Colonic mucosa (tissue), 4 donors: Measurements from ENCODE around the gene SMIM27. TPM values are rescaled to one million over a fixed set of nuclear protein-coding genes. Genes with fewer than 3 reads are reported as not detected.
"Not testable (repeated sequence)": the region's sequence is repeated elsewhere in the genome, so short reads cannot be mapped to it uniquely, and the experiment has no call there.

ENCODE experiments used
- DNase-seq: peaks from one replicate; pipeline ENCODE4 v3.0.0-alpha.2; 2020
- H3K27ac ChIP-seq: fragments of 200-600 bp; one replicate; pipeline ENCODE4 v1.8.0; 2021
- H3K27me3 ChIP-seq: fragments of 200-600 bp; one replicate; pipeline ENCODE4 v1.8.0; 2021
- H3K36me3 ChIP-seq: fragments of 200-600 bp; one replicate; pipeline ENCODE4 v1.8.0; 2021
- H3K4me1 ChIP-seq: fragments of 200-600 bp; one replicate; pipeline ENCODE4 v1.8.0; 2021; ENCODE audit warnings: mild to moderate bottlenecking
- H3K4me3 ChIP-seq: fragments of 200-600 bp; one replicate; pipeline ENCODE4 v1.8.0; 2021
- H3K9ac ChIP-seq, 2 donors: one replicate each; pipeline ENCODE4 v1.7.0; 2013; ENCODE audit warnings: control low read depth in 2 of 2, low read depth in 2 of 2, low read length in 2 of 2
- H3K9me3 ChIP-seq: fragments of 200-600 bp; one replicate; pipeline ENCODE4 v1.8.0; 2021
- intact Hi-C: fragments of 100-400 bp; cut with DNase I; formaldehyde crosslinking; loops from one replicate; pipeline ENCODE4 v1.14.1; 2022
- total RNA-seq, 2 donors: library from RNA; stranded (reverse); fragmentation: NEBNext Ultra II Directional in 1 of 2; extraction: Animal tissue kit (Norgen Biotek cat#: 25700) in 1 of 2; gene quantifications; one replicate each; pipeline ENCODE4 v1.2.1, GENCODE V29; 2021
- TF ChIP-seq, protein P1 (sequence below): fragments of 200-600 bp; IDR thresholded peaks from one replicate; pipeline ENCODE4 v1.8.0; 2022; ENCODE audit warnings: antibody characterized with exemption, mild to moderate bottlenecking
- donor health status: healthy.
- donor health status: DM: no; HTN: no; CAD: no.
- donor health status: DM: no; HTN: no; CAD: no.

SMIM27 gene
- total RNA-seq, 2 donors from 2014 or later, result 7.4 to 10.9 TPM

DNA sequence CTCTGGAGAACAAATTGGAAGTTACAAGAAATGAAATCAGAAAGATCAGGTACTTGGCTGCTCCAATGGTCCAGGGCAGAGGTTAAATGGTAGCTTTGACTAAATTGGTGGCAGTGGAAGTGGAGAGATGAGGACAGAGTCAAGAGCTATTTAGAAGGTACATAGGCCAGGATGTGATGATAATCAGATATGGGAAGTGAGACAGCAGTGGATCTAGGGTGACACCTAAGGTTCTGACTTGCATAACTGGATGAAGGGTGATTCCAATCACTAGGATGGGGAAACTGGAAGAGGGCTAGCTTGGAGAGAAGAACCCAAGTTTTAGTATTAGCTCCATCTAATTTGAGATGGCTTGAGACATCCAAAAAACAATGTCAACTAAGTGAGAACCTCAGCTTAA lies 44.8 kb downstream of the SMIM27 start:
- H3K27me3 ChIP-seq, result no peaks in the 10 kb centered on the region
- H3K4me1 ChIP-seq, result no peaks in the 10 kb centered on the region
- no peaks in the 10 kb centered on the region for H3K9me3 ChIP-seq
- intact Hi-C loops, result no loop called here
- no peak overlapping the region for H3K4me3 ChIP-seq
- no peak overlapping the region for H3K9ac ChIP-seq
- no peak overlapping the region for H3K27ac ChIP-seq
- H3K36me3 ChIP-seq, result no peaks in the 10 kb centered on the region
- TF ChIP-seq, protein P1, sequence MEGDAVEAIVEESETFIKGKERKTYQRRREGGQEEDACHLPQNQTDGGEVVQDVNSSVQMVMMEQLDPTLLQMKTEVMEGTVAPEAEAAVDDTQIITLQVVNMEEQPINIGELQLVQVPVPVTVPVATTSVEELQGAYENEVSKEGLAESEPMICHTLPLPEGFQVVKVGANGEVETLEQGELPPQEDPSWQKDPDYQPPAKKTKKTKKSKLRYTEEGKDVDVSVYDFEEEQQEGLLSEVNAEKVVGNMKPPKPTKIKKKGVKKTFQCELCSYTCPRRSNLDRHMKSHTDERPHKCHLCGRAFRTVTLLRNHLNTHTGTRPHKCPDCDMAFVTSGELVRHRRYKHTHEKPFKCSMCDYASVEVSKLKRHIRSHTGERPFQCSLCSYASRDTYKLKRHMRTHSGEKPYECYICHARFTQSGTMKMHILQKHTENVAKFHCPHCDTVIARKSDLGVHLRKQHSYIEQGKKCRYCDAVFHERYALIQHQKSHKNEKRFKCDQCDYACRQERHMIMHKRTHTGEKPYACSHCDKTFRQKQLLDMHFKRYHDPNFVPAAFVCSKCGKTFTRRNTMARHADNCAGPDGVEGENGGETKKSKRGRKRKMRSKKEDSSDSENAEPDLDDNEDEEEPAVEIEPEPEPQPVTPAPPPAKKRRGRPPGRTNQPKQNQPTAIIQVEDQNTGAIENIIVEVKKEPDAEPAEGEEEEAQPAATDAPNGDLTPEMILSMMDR, result no peak
- no peak for DNase-seq

DNA sequence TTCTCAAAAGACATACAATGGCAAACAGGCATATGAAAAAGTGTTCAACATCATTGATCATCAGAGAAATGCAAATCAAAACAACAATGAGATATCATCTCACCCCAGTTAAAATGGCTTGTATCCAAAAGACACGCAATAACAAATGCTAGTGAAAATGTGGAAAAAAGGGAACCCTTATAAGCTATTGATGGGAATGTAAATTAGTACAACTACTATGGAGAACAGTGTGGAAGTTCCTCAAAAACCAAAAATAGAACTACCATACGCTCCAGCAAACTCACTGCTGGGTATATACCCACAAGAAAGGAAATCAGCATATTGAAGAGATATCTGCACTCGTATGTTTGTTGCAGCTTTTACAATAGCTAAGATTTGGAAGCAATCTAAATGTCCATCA lies 46.9 kb downstream of the SMIM27 start:
- H3K36me3 ChIP-seq, DNase-seq, H3K4me3 ChIP-seq, H3K9ac ChIP-seq, H3K9me3 ChIP-seq, H3K27ac ChIP-seq, intact Hi-C loops, H3K27me3 ChIP-seq, H3K4me1 ChIP-seq: not testable (repeated sequence)

Other genes starting within 250 kb of the SMIM27 start
- gene ACO1, start 167.7 kb upstream of the SMIM27 start, total RNA-seq, result 10 to 100 TPM; 35.0 to 50.8 TPM
- gene RIGI, start 26.1 kb upstream of the SMIM27 start, total RNA-seq, result 1 to 10 TPM; 3.0 to 8.5 TPM
- 10 to 100 TPM; 11.9 to 17.4 TPM for gene TOPORS, start 259 bp downstream of the SMIM27 start, total RNA-seq
- 10 to 100 TPM; 53.3 to 77.0 TPM for gene NDUFB6, start 20.8 kb downstream of the SMIM27 start, total RNA-seq
- not detected for gene TAF1L, start 83.3 kb downstream of the SMIM27 start, total RNA-seq
- not detected for gene TMEM215, start 231.2 kb downstream of the SMIM27 start, total RNA-seq